Measurements from ENCODE around the gene PIK3C3.
"Not testable (repeated sequence)": the region's sequence is repeated elsewhere in the genome, so short reads cannot be mapped to it uniquely, and the experiment has no call there.

PIK3C3 gene

GRCh38 chr18:42080340-42080739 lies 125.3 kb downstream of the PIK3C3 start:
- no peak for DNase-seq

GRCh38 chr18:42082415-42083234 lies 127.6 kb downstream of the PIK3C3 start:
- no peak for DNase-seq

- no peak for DNase-seq
Measured at GRCh38 chr18:42086288-42086687, 131.3 kb downstream of the PIK3C3 start.

GRCh38 chr18:42087235-42087634 lies 132.2 kb downstream of the PIK3C3 start:
- no peak for DNase-seq

GRCh38 chr18:42087876-42088275 lies 132.8 kb downstream of the PIK3C3 start:
- no peak for DNase-seq

GRCh38 chr18:42092848-42093247 lies 137.8 kb downstream of the PIK3C3 start:
- DNase-seq = no peak

- DNase-seq = no peak
Measured at GRCh38 chr18:42094875-42095274, 139.8 kb downstream of the PIK3C3 start.

- no peak for DNase-seq
Measured at GRCh38 chr18:42095732-42096377, 140.8 kb downstream of the PIK3C3 start.

GRCh38 chr18:42100248-42100647 lies 145.2 kb downstream of the PIK3C3 start:
- no peak for DNase-seq

GRCh38 chr18:42100911-42101310 lies 145.9 kb downstream of the PIK3C3 start:
- no peak for DNase-seq

- DNase-seq = no peak
Measured at GRCh38 chr18:42105394-42105793, 150.4 kb downstream of the PIK3C3 start.

- no peak for DNase-seq
Measured at GRCh38 chr18:42106784-42107183, 151.8 kb downstream of the PIK3C3 start.

GRCh38 chr18:42107287-42107686 lies 152.3 kb downstream of the PIK3C3 start:
- no peak for DNase-seq

GRCh38 chr18:42107691-42108450 lies 152.8 kb downstream of the PIK3C3 start:
- DNase-seq = no peak

GRCh38 chr18:42112147-42112546 lies 157.1 kb downstream of the PIK3C3 start:
- not testable (repeated sequence) for DNase-seq

- DNase-seq = no peak
Measured at GRCh38 chr18:42112657-42113420, 157.8 kb downstream of the PIK3C3 start.

GRCh38 chr18:42113529-42114191 lies 158.6 kb downstream of the PIK3C3 start:
- no peak for DNase-seq

GRCh38 chr18:42114310-42114943 lies 159.4 kb downstream of the PIK3C3 start:
- peak; percentile 41 for DNase-seq

- no peak for DNase-seq
Measured at GRCh38 chr18:42126586-42126985, 171.6 kb downstream of the PIK3C3 start.

GRCh38 chr18:42131066-42131929 lies 176.3 kb downstream of the PIK3C3 start:
- DNase-seq = no peak

- DNase-seq = no peak
Measured at GRCh38 chr18:42131930-42132244, 176.9 kb downstream of the PIK3C3 start.
